OCI-LY3 (cell line): ENCODE data around the gene CCNQ.

Experiments used
- H2AFZ ChIP-seq: fragments of 200-600, 300-600 bp; shearing (Covaris generic); 2 replicates; pipeline ENCODE4 v1.6.0; 2014; ENCODE audit warnings: antibody characterized with exemption, low read depth, low read length
- H3K27ac ChIP-seq: fragments of 200-600, 300-600 bp; sonication (generic); 2 replicates; pipeline ENCODE4 v1.5.1; 2014; ENCODE audit warnings: mild to moderate bottlenecking, low read length, moderate library complexity, mixed read lengths
- H3K27me3 ChIP-seq: fragments of 200-600, 300-600 bp; sonication (generic); 2 replicates; pipeline ENCODE4 v1.6.1; 2014; ENCODE audit warnings: low read depth, low read length, mixed read lengths
- H3K36me3 ChIP-seq: fragments of 200-600, 300-600 bp; sonication (generic); replicated peaks from 2 replicates; pipeline ENCODE3; 2014; ENCODE audit warnings: low read depth, low read length, mixed read lengths
- H3K4me1 ChIP-seq: fragments of 300-600, 200-600 bp; sonication (generic); 2 replicates; pipeline ENCODE4 v1.6.1; 2014; ENCODE audit warnings: low read length, mixed read lengths
- H3K4me2 ChIP-seq: fragments of 200-600, 300-600 bp; sonication (generic); 2 replicates; pipeline ENCODE4 v1.6.1; 2014; ENCODE audit warnings: low read length, mixed read lengths
- H3K4me3 ChIP-seq: fragments of 300-600, 200-600 bp; sonication (generic); 2 replicates; pipeline ENCODE4 v1.5.1; 2014; ENCODE audit warnings: antibody characterized with exemption, mild to moderate bottlenecking, low read length, moderate library complexity
- H3K79me2 ChIP-seq: fragments of 300-600, 200-600 bp; shearing (Covaris generic); 2 replicates; pipeline ENCODE4 v1.6.1; 2014; ENCODE audit warnings: mild to moderate bottlenecking, low read length, mixed read lengths
- H3K9ac ChIP-seq: fragments of 300-600, 200-600 bp; shearing (Covaris generic); 2 replicates; pipeline ENCODE4 v1.6.0; 2014; ENCODE audit warnings: mild to moderate bottlenecking, low read length, moderate library complexity
- H3K9me3 ChIP-seq: fragments of 200-600, 300-600 bp; shearing (Covaris generic); 2 replicates; pipeline ENCODE4 v1.6.1; 2014; ENCODE audit warnings: low read length, mixed read lengths; ENCODE audit not compliant: insufficient read depth
- H4K20me1 ChIP-seq: fragments of 200-600, 300-600 bp; sonication (generic); 2 replicates; pipeline ENCODE4 v1.6.1; 2016; ENCODE audit warnings: low read length, mixed read lengths; ENCODE audit not compliant: insufficient read depth
- CTCF ChIP-seq: fragments of 200-600, 300-600 bp; sonication (generic); IDR thresholded peaks from 2 replicates; pipeline ENCODE4 v1.5.1; 2014; ENCODE audit warnings: antibody characterized with exemption, low read length, low read depth
- EZH2phosphoT487 ChIP-seq: fragments of 200-600 bp; shearing (Covaris generic); IDR thresholded peaks from 2 replicates; pipeline ENCODE4 v1.6.1; 2018; ENCODE audit warnings: antibody characterized with exemption, mixed run types, low read depth

The CCNQ gene

DNA sequence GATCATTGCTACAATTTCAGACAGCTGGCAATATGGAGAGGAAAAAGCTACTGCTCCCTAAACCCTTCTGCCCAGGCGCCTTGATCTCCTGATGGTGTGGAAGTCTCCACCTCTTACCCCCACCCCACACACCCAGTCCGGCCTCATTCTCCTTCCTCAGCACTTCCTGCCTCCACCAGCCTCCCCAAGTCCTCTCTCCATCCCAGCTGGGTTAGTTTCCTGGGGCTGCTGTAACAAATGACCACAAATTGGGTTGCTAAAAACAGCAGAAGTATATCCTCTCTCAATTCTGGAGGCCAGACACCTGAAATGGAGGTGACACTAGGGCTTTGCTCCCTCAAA lies 1.1 kb upstream of the CCNQ start:
- no peak for TF ChIP-seq CTCF
- TF ChIP-seq EZH2phosphoT487, result no peak
- H4K20me1 ChIP-seq, result peaks cover 10% of the 10 kb centered on the region; the same call in 1 of the 2 replicates
- H3K4me1 ChIP-seq, result peaks cover 12% of the 10 kb centered on the region
- no peak overlapping the region; the same call in 1 of the 2 replicates for H2AFZ ChIP-seq
- H3K4me2 ChIP-seq, result peak overlapping the region; percentile 84
- peak overlapping the region; percentile 76 for H3K9ac ChIP-seq
- no peaks in the 10 kb centered on the region for H3K9me3 ChIP-seq
- peaks cover 4% of the 10 kb centered on the region for H3K36me3 ChIP-seq
- H3K27ac ChIP-seq, result no peak overlapping the region
- H3K27me3 ChIP-seq, result no peaks in the 10 kb centered on the region
- peak overlapping the region; percentile 98 for H3K4me3 ChIP-seq
- peaks cover 27% of the 10 kb centered on the region for H3K79me2 ChIP-seq

- H3K36me3 ChIP-seq, result peaks cover 4% of the 10 kb centered on the region
- H3K27ac ChIP-seq, result peak overlapping the region; percentile 31
- peaks cover 27% of the 10 kb centered on the region for H3K79me2 ChIP-seq
- H3K4me2 ChIP-seq, result peak overlapping the region; percentile 84
- H3K4me1 ChIP-seq, result peaks cover 12% of the 10 kb centered on the region
- TF ChIP-seq CTCF (no peak), EZH2phosphoT487 (no peak)
- H2AFZ ChIP-seq, result peak overlapping the region; percentile 75; the same call in 1 of the 2 replicates
- no peaks in the 10 kb centered on the region for H3K9me3 ChIP-seq
- peak overlapping the region; percentile 98 for H3K4me3 ChIP-seq
- H4K20me1 ChIP-seq, result peaks cover 10% of the 10 kb centered on the region; the same call in 1 of the 2 replicates
- H3K9ac ChIP-seq, result peak overlapping the region; percentile 76
- no peaks in the 10 kb centered on the region for H3K27me3 ChIP-seq
These were observed 473 bp upstream of the CCNQ start for GRCh38 chrX:153599192-153600031.

GRCh38 chrX:153596981-153597750 lies 1.8 kb downstream of the CCNQ start:
- no peak for TF ChIP-seq EZH2phosphoT487
- TF ChIP-seq CTCF, result no peak
- H3K4me2 ChIP-seq, result peak overlapping the region; percentile 77; the same call in 1 of the 2 replicates
- H3K36me3 ChIP-seq, result peaks cover 4% of the 10 kb centered on the region
- H3K4me1 ChIP-seq, result peaks cover 12% of the 10 kb centered on the region
- no peaks in the 10 kb centered on the region for H3K27me3 ChIP-seq
- H3K79me2 ChIP-seq, result peaks cover 27% of the 10 kb centered on the region
- no peak overlapping the region for H3K9ac ChIP-seq
- no peak overlapping the region for H2AFZ ChIP-seq
- H3K9me3 ChIP-seq, result no peaks in the 10 kb centered on the region
- no peak overlapping the region for H3K27ac ChIP-seq
- peak overlapping the region; percentile 85; the same call in 1 of the 2 replicates for H3K4me3 ChIP-seq
- peaks cover 10% of the 10 kb centered on the region; the same call in 1 of the 2 replicates for H4K20me1 ChIP-seq
